Right ventricle myocardium superior (tissue), 1 donor: ENCODE data around the gene NDUFS7. TPM values are rescaled to one million over a fixed set of nuclear protein-coding genes. Genes with fewer than 3 reads are reported as not detected.
A peak's percentile ranks its signal among the peaks of the same experiment; 100 is the strongest.

Experiments used
- ATAC-seq: fragments of 200-7000 bp; cut with Tn5 transposase; one replicate; pipeline ENCODE4 v1.9.1; 2020; ENCODE audit warnings: mild to moderate bottlenecking; ENCODE audit not compliant: poor library complexity
- DNase-seq: peaks from one replicate; pipeline ENCODE4 v3.0.0-alpha.2; 2020
- intact Hi-C: fragments of 100-400 bp; cut with DNase I; formaldehyde crosslinking; loops from one replicate; pipeline ENCODE4 v1.11.2; 2022
- long read RNA-seq: library from polyadenylated mRNA; unstranded; transcript quantifications from one replicate; pipeline ENCODE4 v2.0.0, GENCODE V29; 2021
- total RNA-seq: library from RNA; stranded (reverse); fragmentation: NEBNext Ultra II Directional; extraction: Animal tissue kit (Norgen Biotek cat#: 25700); gene quantifications from one replicate; pipeline ENCODE4 v1.2.1, GENCODE V29; 2021
- donor health status: DM: no; HTN: yes; CAD: no; lungs with severe emphysema.

The NDUFS7 gene
- total RNA-seq = 461 TPM
- long read RNA-seq, transcript NDUFS7-202 (7 exons, 2,818 nt) = minor isoform, 144 of 945 reads
- long read RNA-seq, transcript NDUFS7-210 (8 exons, 1,743 nt) = minor isoform, 149 of 945 reads
- long read RNA-seq, transcript NDUFS7-201 (8 exons, 1,039 nt) = major isoform, 457 of 945 reads
- long read RNA-seq, transcript NDUFS7-217 (1 exons, 3,743 nt) = minor isoform, 37 of 945 reads
- long read RNA-seq, partial matches to known transcripts = 108 of 945 reads
- long read RNA-seq, other reads (novel, unspliced or antisense) = 35 of 945 reads

- ATAC-seq (peak; percentile 89), DNase-seq (peak; percentile 92)
- intact Hi-C loops = loop anchor here (10.0 kb wide), 1 partner anchor 109 kb away; the partner anchor contains the start of gene FAM174C
Measured at GRCh38 chr19:1383312-1384084, at the start of gene NDUFS7. Gene NDUFS7 (plus strand): TSS chr19:1383907. CDS start chr19:1383927, 20 bp downstream.

GRCh38 chr19:1336079-1336684 lies 47.5 kb upstream of the NDUFS7 start:
- intact Hi-C loops = no loop called here
- ATAC-seq (no peak), DNase-seq (no peak)

GRCh38 chr19:1340681-1341469 lies 42.8 kb upstream of the NDUFS7 start:
- intact Hi-C loops = no loop called here
- DNase-seq (no peak), ATAC-seq (no peak)

GRCh38 chr19:1343041-1343440 lies 40.7 kb upstream of the NDUFS7 start:
- DNase-seq = no peak
- intact Hi-C loops = no loop called here
- no peak for ATAC-seq

GRCh38 chr19:1349211-1349610 lies 34.5 kb upstream of the NDUFS7 start:
- intact Hi-C loops = no loop called here
- no peak for DNase-seq
- no peak for ATAC-seq

GRCh38 chr19:1350867-1351266 lies 32.8 kb upstream of the NDUFS7 start:
- no peak for ATAC-seq
- intact Hi-C loops = no loop called here
- DNase-seq = no peak

- intact Hi-C loops = no loop called here
- no peak for DNase-seq
- no peak for ATAC-seq
Measured at GRCh38 chr19:1351381-1351851, 32.3 kb upstream of the NDUFS7 start.

GRCh38 chr19:1353144-1353543 lies 30.6 kb upstream of the NDUFS7 start:
- ATAC-seq = no peak
- intact Hi-C loops = no loop called here
- no peak for DNase-seq

GRCh38 chr19:1354970-1355567 lies 28.6 kb upstream of the NDUFS7 start:
- ATAC-seq = peak; percentile 42
- intact Hi-C loops = no loop called here
- no peak for DNase-seq

GRCh38 chr19:1355568-1356507 lies 27.9 kb upstream of the NDUFS7 start:
- intact Hi-C loops = no loop called here
- ATAC-seq (peak; percentile 13), DNase-seq (no peak)

- intact Hi-C loops = no loop called here
- ATAC-seq (no peak), DNase-seq (no peak)
Measured at GRCh38 chr19:1356508-1356865, 27.2 kb upstream of the NDUFS7 start.

GRCh38 chr19:1357531-1358109 lies 26.1 kb upstream of the NDUFS7 start:
- ATAC-seq (no peak), DNase-seq (no peak)
- intact Hi-C loops = no loop called here

GRCh38 chr19:1360126-1360817 lies 23.4 kb upstream of the NDUFS7 start:
- DNase-seq (no peak), ATAC-seq (no peak)
- intact Hi-C loops = no loop called here

- intact Hi-C loops = no loop called here
- ATAC-seq (peak; percentile 85), DNase-seq (peak; percentile 86)
Measured at GRCh38 chr19:1360818-1361461, 22.8 kb upstream of the NDUFS7 start.

- ATAC-seq = no peak
- intact Hi-C loops = no loop called here
- DNase-seq = no peak
Measured at GRCh38 chr19:1361601-1362386, 21.9 kb upstream of the NDUFS7 start.
